Fibroblast of skin of left quadriceps (primary cell): ENCODE measurements around the gene WDFY4.

Experiments used
- DNase-seq, 2 experiments: peaks; one replicate each; pipeline ENCODE4 v3.0.0-alpha.2; 2013; ENCODE audit warnings: low read depth in 2 of 2

WDFY4 gene

DNA sequence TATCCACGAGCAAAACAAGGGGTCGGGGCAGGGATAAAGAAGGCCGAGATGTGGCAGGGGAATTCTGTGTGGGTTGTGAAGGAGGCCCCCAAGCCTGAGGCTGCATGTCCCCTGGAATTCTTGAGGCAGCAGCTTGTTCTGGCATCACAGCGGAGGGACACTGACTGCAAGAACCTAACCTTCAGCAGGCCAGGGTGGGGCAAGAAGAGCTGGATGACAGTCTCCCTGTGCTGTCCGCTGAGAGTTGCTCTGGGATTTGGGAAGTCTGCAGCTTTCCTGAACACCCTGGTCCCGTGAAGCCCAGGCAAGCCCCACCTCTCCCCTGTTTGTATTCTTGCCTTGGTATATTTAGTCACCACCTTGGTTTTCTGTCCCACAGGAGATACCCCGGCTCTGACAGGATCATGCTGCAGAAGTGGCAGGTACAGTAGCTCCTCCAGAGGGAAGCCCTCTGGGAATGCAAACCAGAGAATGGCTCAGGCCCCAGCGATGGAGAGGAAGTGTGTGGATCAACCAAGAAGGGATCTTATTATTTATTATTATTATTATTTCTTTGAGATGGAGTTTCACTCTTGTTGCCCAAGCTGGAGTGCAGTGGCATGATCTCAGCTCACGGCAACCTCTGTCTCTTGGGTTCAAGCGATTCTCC lies 256.9 kb downstream of the WDFY4 start:
- no peak for DNase-seq

DNA sequence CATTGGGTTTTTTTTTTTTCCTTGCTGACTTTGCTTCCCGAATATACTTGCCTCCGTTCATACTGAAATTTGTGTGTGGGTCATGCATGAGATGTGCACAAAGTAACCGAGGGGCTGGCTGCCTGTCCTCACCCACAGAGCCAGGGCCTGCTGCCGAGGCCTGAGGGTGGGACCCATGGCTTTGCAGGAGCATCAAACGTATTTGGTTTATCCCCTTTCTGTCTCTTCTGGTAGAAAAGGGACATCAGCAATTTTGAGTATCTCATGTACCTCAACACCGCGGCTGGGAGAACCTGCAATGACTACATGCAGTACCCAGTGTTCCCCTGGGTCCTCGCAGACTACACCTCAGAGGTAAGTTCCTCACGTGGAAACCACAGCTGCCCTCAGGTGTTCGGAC lies 258.4 kb downstream of the WDFY4 start:
- DNase-seq = no peak

DNA sequence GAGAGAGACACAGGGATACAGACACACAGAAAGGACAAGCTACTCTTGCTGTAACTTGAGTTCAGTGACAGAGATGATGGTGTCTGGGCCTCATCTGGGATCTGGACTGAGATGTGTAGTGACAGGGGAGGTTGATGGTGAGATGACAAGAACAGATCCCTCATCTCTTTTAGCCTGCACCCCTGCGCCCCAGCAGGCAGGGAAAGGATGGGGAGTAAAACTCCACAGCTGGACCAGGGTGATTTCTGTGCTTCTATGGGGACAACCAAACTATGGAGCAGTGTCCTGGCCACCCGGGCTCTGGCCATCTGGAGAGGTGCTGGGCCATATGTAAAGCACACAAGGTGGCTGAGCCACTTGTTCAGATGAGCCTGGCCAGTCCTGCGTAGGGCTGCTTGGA lies 259.5 kb downstream of the WDFY4 start:
- no peak for DNase-seq

DNA sequence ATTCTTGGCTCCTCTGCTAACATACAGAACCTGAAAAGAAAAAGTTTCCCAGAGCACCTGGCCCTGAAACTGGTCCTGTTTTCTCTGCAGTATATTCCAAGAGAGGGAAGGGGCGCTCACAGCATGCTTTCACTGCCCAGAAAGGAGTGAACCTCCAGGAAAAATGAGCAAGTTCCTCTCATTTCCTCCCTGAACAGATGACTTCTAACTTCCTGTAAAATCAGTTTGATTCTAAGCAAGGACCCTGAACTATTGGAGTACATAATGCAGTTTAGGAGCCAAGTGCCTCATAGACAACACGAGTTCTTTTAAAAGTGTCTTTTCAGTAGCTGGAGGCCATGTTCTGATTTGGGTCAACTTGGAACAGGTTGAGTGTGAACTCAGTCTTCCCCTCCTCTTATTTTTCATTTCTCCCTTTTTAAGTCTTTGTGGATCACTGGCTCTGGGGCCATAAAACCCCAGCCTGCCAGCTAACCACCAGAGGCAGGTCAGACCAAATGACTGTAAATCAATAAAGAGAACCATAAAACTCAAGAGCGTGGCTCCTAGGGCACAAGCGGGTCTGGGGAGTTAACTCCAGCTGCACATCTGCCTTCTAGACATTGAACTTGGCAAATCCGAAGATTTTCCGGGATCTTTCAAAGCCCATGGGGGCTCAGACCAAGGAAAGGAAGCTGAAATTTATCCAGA lies 260.9 kb downstream of the WDFY4 start:
- DNase-seq = no peak

DNA sequence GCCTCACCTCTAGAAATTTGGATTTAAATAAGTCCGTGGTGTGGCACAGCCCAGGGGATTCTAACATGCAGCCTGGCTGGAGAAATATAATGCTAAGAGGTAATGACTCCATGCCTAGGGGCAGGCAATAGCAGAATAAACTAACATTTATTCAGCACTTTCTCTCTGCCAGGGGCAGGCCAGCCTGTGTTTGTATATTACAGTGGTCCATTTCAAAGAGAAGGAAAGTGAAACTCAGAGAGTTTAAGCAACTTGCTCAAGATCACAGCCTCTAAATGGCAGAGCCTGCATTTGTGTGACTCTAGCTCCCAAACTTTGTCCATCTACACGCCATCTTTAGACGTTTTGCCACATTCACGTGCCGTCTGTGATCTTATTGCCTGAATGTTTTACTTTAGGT lies 261.7 kb downstream of the WDFY4 start:
- no peak for DNase-seq

DNA sequence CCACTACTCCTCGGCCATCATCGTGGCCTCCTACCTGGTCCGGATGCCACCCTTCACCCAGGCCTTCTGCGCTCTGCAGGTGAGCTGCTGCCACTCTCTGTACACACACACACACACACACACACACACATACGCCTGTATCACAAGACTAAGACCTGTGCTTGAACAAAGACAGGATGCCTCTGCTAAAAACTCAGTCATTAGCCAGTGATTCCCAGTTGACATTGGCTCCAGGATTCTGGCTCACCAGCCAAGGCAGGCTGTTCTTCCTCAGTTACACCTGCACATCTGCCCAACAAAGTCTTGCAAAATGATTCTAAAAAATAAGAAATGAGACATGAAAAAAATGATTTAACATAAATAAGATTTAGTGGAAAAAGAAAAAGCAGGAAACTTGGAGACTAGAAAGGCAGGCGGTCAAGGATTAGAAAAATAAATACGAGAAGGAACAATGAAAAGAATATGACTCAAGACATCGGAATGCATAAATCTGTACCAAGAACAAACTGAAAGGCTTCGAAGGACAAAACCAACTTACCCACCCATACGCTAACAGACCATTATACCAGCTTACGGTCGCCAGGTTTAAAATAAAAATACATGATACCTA lies 262.3 kb downstream of the WDFY4 start:
- no peak for DNase-seq

DNA sequence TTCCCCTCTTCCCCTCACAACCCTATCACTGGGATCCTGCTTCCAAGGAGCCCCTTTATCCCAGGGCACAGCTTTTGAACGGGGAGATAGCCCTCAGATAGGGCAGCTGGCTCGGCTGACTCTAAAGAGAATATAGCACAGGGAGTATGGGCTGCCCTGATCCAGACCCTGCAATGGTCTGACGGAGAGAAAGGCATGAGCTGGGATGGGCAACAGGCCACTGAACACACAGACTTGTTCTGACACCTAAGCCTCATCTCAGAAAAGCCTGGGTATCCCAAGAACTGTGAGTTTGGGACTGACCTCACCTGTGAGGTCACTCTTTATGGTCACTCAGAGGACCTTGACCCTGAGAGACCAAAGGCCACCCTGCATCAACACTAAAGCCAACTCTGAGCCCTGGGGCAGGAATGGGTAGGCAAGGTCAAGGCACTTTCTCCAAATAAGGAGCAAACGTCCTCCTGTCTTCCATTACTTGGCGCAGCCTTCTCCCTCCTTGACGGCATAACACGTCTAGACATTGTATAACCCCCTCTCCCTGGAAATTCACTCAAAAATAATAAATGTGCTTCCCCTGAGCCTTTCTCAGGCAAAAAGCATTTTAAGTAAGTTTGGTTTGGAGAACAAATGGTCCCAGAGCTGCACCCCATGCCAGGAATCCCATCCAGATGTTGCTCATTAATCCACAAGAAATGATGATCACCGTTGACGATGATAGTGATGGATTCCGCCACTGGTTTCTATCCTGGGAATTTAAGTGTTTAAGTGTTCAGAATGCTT lies 263.2 kb downstream of the WDFY4 start:
- DNase-seq = no peak

DNA sequence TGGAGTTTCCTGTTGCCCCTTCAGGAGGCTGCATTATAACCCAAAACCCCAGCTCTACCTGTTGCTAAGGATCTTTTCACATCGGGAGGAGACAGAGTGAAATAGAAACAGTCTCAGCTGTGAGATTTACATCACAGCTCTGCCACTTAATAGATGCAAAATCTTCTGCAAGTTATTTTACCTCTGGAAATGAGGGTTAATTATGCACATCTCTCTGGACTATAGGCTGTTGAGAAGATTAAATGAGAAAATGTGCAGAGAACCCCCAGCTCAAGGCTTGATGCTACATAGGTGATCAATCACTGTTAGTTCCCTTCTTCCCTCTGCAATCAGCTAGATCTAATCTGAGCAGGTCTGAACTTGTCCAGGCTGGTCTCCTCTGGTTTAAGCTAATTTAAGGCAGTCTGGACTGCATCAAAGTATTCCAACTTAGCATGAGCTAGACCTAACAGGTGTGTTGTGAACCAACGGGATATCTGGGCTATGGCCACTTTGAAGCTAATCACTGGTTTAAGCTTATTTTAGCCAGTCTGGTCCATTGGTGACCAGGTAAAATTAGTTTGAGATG lies 263.9 kb downstream of the WDFY4 start:
- DNase-seq = no peak

DNA sequence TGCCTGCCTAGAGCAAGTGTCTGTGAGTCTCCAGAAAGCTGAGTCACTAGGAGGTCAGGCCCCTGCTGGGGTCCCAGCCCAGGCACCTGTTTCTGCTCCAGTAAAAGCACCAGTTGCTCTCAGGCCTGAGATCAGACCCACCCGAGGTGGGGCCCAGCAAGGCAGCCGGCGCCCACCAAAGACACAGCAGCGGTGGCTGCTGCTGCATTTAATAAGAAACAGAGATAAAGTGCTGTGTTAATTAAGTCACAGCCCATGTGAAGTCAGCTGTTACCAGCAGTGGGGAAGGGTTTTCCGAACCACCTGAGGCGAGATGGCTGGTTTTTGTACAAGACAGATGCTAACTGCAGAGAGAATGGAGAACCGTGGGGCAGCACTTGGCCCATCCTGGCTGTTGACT lies 267.0 kb downstream of the WDFY4 start:
- no peak for DNase-seq

DNA sequence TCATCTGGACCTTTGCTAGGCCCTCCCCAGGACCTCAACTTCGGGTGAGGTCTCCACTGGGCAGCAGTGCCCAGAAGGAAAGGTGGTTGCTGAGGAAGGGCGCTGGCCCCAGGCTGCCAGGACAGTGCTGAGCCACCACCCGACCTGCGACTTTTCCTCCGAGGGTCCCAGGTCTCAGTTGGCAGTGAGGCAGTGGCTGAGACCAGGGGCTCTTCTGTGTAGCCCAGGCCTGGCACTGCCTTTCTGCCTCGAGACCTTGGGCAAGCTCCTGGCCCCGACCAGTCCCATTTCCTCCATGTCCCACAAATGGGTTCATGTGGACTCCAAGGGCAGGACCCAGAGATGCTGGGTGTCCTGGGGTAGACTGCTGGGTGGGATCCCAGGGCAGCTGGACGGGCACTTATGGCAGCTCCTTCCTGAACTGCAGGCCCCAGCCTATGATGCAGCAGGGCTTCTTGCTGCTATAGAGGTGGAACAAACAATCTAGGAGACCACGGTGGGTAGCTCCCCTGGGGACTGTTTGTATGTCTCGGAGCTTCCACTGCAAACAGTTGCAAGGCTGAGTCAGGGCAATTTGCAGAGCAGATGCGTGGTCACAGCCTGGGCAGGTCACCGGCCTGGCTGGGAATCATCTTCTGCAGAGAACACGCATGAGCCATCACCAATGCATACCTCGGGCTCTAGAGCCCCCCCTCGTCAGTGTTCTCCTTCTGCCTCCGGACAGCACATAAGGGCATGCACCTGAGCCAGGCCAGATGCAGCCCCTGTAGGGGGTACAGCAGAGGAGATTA lies 272.9 kb downstream of the WDFY4 start:
- no peak for DNase-seq

DNA sequence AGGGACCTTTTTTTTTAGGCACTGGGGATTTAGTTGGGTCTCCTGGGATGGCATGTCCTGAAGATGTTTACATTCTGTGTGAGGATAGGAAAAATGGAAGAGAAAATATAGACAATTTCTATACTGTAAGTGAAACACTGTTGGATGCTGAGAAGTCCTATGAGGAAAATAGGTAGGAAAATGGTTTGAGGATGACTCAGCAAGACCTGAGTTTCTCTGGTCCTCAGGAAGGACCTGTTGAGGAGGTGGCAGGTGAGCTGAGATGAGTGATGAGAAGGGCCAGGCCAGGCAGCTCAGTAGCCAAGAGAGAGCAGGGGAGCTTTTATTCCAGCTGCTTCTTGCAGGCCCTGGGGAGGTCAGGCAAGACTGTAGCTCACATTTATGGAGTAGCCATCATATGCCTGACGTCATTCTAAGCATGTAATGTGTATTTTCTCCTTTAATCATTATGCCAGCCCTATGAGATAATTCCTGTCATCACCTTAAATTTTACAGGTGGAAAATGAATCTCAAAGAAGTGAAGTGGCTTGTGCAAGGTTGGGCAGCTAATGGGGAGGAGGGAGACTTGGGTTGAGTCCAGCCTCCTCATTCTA lies 274.0 kb downstream of the WDFY4 start:
- no peak for DNase-seq

DNA sequence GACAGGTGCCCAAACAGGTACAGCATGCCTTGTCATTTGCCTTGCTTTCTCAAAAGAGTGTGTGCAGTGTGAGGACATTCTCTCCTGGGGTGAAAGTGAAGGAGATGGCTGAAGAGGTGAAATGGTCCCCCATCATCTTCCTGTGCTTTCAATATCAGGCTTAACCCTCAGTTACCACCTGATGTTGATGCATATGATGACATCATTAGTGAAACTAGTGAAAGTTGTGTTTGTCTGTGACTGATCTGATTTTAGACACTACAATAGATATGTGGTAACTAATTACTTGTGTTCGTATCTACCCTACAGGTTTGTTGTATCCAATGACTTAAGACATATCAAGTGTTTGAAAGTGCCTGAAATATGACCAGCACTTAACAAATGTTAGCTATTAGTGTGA lies 279.4 kb downstream of the WDFY4 start:
- DNase-seq = no peak

DNA sequence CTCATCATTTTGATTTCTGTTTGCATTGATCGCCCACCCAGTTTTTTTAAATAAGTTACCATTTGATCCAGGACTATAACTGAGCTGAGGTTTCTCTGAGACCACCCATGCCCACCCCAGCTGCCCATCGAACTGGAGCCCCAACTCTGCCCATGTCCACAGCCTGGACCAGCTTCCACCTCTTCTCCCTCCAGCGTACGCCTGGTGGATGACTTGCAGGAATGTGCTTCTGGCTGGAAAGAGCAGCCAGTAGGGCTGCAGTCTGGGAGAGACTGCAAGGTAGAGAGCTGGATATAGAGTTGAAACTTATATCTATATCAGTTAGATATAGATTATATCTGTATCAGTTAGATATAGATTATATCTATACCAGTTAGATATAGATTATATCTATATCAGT lies 280.8 kb downstream of the WDFY4 start:
- DNase-seq = no peak

DNA sequence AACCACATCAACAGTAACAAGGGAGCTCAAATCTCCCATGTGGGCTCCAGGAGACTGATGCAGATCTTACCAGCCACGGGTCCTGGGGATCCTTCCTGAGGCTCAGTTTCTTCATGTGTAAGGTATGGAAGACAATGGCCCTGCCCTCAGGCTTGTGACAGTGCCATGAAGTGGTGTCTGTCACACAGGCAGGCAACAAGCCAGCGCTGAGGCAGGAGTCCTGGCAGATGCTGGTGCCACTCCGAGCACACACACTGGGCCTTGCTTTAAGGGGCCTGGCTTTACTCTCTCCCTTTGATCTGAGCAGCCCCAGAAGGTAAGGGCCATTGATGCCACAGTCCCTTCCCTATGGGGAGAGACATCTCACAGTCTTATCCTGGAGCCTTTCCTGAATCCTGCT lies 283.4 kb downstream of the WDFY4 start:
- no peak for DNase-seq

DNA sequence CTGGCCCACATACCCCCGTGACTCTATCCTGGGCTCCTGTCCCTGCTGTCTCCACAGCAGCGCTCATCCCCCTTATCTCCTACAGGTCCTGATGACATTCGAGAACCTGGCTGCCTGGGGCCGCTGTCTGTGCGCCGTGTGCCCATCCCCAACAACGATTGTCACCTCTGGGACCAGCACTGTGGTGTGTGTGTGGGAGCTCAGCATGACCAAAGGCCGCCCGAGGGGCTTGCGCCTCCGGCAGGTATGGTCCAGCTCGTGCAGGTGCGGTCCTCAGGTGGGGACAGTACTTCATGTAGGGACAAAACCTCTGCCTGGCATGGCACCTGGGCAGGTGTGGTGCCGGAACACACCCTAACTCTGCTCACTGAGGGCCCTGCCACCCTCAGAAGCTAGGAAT lies 285.4 kb downstream of the WDFY4 start:
- DNase-seq = no peak

DNA sequence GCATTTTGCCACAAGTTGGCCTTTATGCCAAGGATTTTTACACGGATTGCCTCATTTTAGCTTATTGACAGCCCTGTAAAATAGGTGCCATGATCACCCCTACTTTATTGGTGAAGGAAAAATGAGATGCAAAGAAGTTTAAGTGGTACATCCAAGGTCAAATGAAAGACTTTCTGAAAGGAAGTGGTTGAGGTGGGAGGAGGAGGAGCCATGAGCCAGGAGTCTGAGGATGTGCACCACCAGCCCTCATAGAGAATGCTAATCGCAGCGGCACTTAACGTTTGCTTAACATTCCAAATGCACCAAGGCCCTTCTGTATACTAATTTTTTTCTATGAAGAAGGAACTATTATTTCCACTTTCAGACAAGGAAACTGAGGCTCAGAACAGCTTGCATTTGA lies 286.0 kb downstream of the WDFY4 start:
- no peak for DNase-seq

DNA sequence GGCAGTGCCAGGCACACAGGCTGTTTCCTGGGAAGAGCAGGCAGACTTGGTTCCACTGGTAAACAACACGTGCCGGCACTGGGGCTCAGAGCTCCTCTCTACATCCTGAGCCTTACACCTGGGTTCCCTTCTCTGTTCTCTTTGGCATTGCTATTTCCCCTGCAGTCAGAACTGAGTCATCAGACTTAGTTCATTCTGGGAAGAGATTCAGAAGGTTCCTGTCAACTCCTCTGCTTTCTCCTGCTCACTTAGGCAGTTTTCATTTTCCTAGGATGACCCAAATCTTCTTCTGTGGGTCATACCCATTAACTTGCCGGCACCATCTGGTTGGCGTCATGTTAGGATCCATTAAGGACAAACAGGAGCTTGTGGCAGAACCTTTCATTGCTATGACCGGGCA lies 288.4 kb downstream of the WDFY4 start:
- DNase-seq = no peak

DNA sequence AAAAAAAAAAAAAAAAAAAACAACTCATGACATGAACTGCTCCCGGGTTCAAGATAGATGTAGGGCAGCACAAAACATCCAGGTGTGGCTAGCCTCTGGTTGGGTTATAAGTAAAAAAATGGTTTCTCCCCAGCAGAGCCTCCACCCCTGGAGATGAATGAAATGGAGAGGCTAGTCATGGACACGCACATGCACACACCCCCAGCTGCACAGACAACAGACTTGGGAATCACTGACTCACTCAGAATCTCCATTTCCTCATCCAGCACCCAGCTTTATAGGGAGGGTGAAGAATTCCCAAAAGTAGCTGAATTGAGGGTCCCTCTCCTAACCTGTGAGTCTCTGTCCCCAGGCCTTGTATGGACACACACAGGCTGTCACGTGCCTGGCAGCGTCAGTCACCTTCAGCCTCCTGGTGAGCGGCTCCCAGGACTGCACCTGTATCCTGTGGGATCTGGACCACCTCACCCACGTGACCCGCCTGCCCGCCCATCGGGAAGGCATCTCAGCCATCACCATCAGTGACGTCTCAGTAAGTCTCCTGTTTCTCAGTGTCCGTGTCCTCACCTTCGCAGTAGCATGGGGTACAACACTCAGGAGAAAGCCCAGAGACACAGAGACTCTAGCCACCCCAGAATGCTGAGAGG lies 290.0 kb downstream of the WDFY4 start:
- no peak for DNase-seq

DNA sequence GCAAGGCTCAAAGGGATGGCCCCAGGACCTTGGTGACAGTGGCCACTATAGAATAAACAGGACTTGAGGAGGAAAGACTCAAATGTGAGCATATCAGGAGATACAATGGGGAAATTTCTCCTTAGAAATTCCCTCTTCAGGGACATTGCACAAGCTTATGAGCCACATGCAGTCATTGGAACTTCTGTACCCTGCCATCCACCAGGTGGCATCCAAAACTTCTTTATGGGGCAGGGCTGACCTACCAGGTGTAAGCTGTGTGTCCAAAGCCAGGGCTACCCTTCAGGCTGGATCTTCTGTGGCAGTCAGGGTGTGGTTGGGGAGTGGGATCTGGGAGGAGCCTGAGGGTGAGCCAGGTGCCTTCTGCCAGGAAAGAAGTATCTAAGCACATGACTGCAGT lies 291.5 kb downstream of the WDFY4 start:
- DNase-seq = no peak

DNA sequence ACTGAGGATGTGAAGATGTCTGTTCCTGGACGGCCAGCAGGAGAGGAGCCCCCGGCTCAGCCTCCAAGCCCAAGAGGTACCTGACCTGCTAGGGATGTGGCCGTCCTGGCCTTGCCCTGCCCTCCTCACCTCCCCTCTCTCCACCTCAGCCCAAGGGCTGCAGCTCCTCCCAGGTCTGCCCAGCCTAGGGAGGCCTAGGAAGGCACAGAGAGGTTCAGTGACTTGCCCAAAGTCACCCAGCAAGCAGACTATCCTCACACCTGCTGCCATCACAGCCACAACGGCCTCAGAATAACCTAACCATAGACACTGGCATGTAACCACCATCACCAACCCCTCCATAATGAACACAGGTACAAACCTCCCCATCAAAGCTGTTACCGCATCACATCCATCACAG lies 293.6 kb downstream of the WDFY4 start:
- DNase-seq = no peak
